Keratinocyte (primary cell): Measurements from ENCODE around the gene CTU1. TPM values are rescaled to one million over a fixed set of nuclear protein-coding genes. Genes with fewer than 3 reads are reported as not detected.

Experiments
- DNase-seq: peaks from one replicate; pipeline ENCODE4 v3.0.0-alpha.2; 2011; ENCODE audit warnings: low read depth, missing footprints, low spot score
- FAIRE-seq: peaks from 2 replicates; lab custom pipeline; 2011; peaks lifted over from hg19 to GRCh38; lab: Jason Lieb, UNC
- H2AFZ ChIP-seq: 2 replicates; pipeline ENCODE4 v1.6.0; 2012; ENCODE audit warnings: low read length, control low read depth, inconsistent platforms; ENCODE audit not compliant: control insufficient read depth
- H3K27ac ChIP-seq: 2 replicates; pipeline ENCODE4 v1.5.1; 2011; ENCODE audit warnings: low read length; ENCODE audit not compliant: control insufficient read depth, insufficient read depth
- H3K27me3 ChIP-seq: 3 replicates; pipeline ENCODE4 v1.6.0; 2011; ENCODE audit warnings: low read length; ENCODE audit not compliant: control insufficient read depth, insufficient read depth; ENCODE audit errors: extremely low read depth
- H3K36me3 ChIP-seq, 2 experiments: 2 replicates in 1 of 2; 3 replicates in 1 of 2; pipeline ENCODE4 v1.5.1; 2011; ENCODE audit warnings: low read length in 2 of 2, mild to moderate bottlenecking in 1 of 2; ENCODE audit not compliant: control insufficient read depth in 2 of 2, insufficient read depth in 2 of 2; ENCODE audit errors: extremely low read depth in 1 of 2
- H3K4me1 ChIP-seq: 3 replicates; pipeline ENCODE4 v1.5.1; 2011; ENCODE audit warnings: low read length; ENCODE audit not compliant: control insufficient read depth, insufficient read depth; ENCODE audit errors: extremely low read depth
- H3K4me2 ChIP-seq: 3 replicates; pipeline ENCODE4 v1.6.0; 2011; ENCODE audit warnings: low read depth, low read length; ENCODE audit not compliant: control insufficient read depth, insufficient read depth; ENCODE audit errors: extremely low read depth
- H3K4me3 ChIP-seq, 3 experiments: fragments of 200-600 bp in 1 of 3; sonication (generic) in 1 of 3; 2 replicates in 2 of 3; 3 replicates in 1 of 3; pipeline ENCODE4 v1.5.1; 2011 to 2016; ENCODE audit warnings: low read length in 3 of 3, mild to moderate bottlenecking in 3 of 3, control low read depth in 2 of 3, inconsistent platforms in 1 of 3, low read depth in 1 of 3, mixed read lengths in 1 of 3, mixed run types in 1 of 3, moderate library complexity in 1 of 3; ENCODE audit not compliant: control insufficient read depth in 2 of 3, insufficient read depth in 2 of 3; ENCODE audit errors: extremely low read depth in 1 of 3
- H3K79me2 ChIP-seq: 2 replicates; pipeline ENCODE4 v1.6.0; 2012; ENCODE audit warnings: low read length; ENCODE audit not compliant: control insufficient read depth, insufficient read depth
- H3K9ac ChIP-seq: 3 replicates; pipeline ENCODE4 v1.6.0; 2011; ENCODE audit warnings: low read length; ENCODE audit not compliant: control insufficient read depth, insufficient read depth; ENCODE audit errors: extremely low read depth
- H3K9me1 ChIP-seq: 3 replicates; pipeline ENCODE4 v1.6.0; 2011; ENCODE audit warnings: low read length; ENCODE audit not compliant: control insufficient read depth, insufficient read depth; ENCODE audit errors: extremely low read depth
- H3K9me3 ChIP-seq: 2 replicates; pipeline ENCODE4 v1.5.1; 2012; ENCODE audit warnings: low read depth, low read length; ENCODE audit not compliant: control insufficient read depth
- H4K20me1 ChIP-seq: 3 replicates; pipeline ENCODE4 v1.6.0; 2011; ENCODE audit warnings: low read length; ENCODE audit not compliant: control insufficient read depth, insufficient read depth; ENCODE audit errors: extremely low read depth
- CTCF ChIP-seq, 3 experiments: IDR thresholded peaks in 1 of 3; conservative IDR thresholded peaks in 1 of 3; optimal IDR thresholded peaks in 1 of 3; 2 replicates in 2 of 3; 3 replicates in 1 of 3; pipeline versions ENCODE3 to v1.5.1; 2011; ENCODE audit warnings: low read length in 3 of 3, mild to moderate bottlenecking in 3 of 3, moderate library complexity in 2 of 3, control low read depth in 1 of 3, inconsistent platforms in 1 of 3; ENCODE audit not compliant: insufficient read depth in 2 of 3; ENCODE audit errors: extremely low read depth in 1 of 3
- EZH2 ChIP-seq: IDR thresholded peaks from one replicate; pipeline ENCODE4 v1.6.1; 2012; ENCODE audit warnings: inconsistent platforms, mild to moderate bottlenecking, low read length, moderate library complexity
- dilution Hi-C: fragments of 300-500 bp; cut with MboI; formaldehyde crosslinking; loops from one replicate; pipeline ENCODE4 v1.7.0; 2020; ENCODE audit warnings: low sequenced_read_pairs; ENCODE audit not compliant: extremely low pct_ligation_motif_present
- polyA plus RNA-seq, 5 experiments: library from polyadenylated mRNA; depleted of rRNA in 3 of 5; stranded (reverse) in 3 of 5; stranded (forward) in 1 of 5; unstranded in 1 of 5; fragments of >200 nt; gene quantifications; 1 replicate in 1 of 5; 2 replicates in 3 of 5; 3 replicates in 1 of 5; pipeline versions ENCODE4 v1.2.1 to v1.2.3, GENCODE V29; 2011 to 2012; ENCODE audit warnings: missing spikeins in 2 of 5, low read depth in 1 of 5, low replicate concordance in 1 of 5

CTU1 gene
- polyA plus RNA-seq, 1 donor (not counting 4 experiments of a cell fraction or from before 2014, with no cell fraction given): 1.9 TPM

GRCh38 chr19:51070334-51071094, 37.7 kb downstream of the CTU1 start:
- H3K27me3 ChIP-seq: peaks cover 8% of the 10 kb centered on the region
- no peak overlapping the region for H3K9ac ChIP-seq
- H3K4me1 ChIP-seq: no peaks in the 10 kb centered on the region
- no peak overlapping the region for H3K27ac ChIP-seq
- H3K4me3 ChIP-seq: no peak overlapping the region
- H3K9me1 ChIP-seq: no peaks in the 10 kb centered on the region
- no peak overlapping the region for H2AFZ ChIP-seq
- H3K79me2 ChIP-seq: no peaks in the 10 kb centered on the region
- DNase-seq (no peak), FAIRE-seq (no peak)
- H3K36me3 ChIP-seq: no peaks in the 10 kb centered on the region
- H4K20me1 ChIP-seq: no peaks in the 10 kb centered on the region
- TF ChIP-seq EZH2 (no peak), CTCF (optimal IDR thresholded peaks at IDR 0.05 in 1 of 3, IDR thresholded peaks at IDR 0.05 in 1 of 3, conservative IDR thresholded peaks at IDR 0.05 in 1 of 3; ENCODE audit: extremely low read depth in 1 of 3, insufficient read depth in 2 of 3, low read length in 3 of 3) (no peak)
- dilution Hi-C loops: no loop called here
- no peak overlapping the region for H3K4me2 ChIP-seq
- no peaks in the 10 kb centered on the region for H3K9me3 ChIP-seq

DNA sequence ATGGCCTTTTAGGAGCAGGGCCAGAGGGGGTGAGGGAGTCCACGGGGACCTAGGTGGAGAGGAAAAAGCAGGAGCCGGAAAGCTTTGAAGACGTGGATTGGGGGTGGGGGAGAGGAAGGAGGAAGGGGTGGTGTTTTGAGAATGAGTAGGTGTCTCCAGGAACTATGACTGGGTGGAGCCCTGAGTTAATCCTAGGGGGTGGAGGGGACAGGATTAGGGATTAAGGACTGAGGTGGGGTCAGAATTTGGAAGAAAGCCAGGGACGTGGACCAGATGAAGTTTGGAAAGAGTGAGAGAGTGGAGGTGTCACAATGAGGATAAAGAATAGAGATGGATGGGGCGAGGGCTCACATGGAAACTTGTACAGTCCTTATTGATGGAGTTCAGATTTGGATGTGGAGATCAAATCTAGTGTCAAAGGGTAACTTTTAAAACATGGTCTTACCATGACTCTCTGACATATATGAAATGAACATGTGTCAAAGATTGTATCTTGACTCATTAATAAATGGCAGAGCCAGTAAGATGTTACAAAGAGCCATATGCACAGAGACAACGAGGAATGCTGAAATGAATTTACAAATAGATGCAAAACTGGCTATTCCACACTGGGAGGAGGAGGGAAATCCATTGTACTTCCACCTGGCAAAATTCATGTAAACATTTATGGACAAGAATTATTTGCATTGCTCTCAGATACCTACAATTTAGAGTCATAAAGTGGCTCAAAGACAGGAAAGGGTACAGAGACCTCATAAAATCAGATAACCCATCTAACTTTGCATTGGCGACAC, 41.6 kb downstream of the CTU1 start:
- Histone ChIP-seq H3K36me3 (no peaks in the 10 kb centered on the region), H4K20me1 (no peaks in the 10 kb centered on the region), H3K4me3 (no peak overlapping the region), H3K9me1 (no peaks in the 10 kb centered on the region), H3K4me2 (no peak overlapping the region), H3K27ac (no peak overlapping the region), H3K79me2 (no peaks in the 10 kb centered on the region), H3K9me3 (no peaks in the 10 kb centered on the region), H3K9ac (no peak overlapping the region), H3K4me1 (peaks cover 3% of the 10 kb centered on the region), H3K27me3 (peaks cover 18% of the 10 kb centered on the region), H2AFZ (no peak overlapping the region)
- dilution Hi-C loops: no loop called here
- DNase-seq: no peak
- no peak for FAIRE-seq
- TF ChIP-seq CTCF (optimal IDR thresholded peaks at IDR 0.05 in 1 of 3, IDR thresholded peaks at IDR 0.05 in 1 of 3, conservative IDR thresholded peaks at IDR 0.05 in 1 of 3; ENCODE audit: extremely low read depth in 1 of 3, insufficient read depth in 2 of 3, low read length in 3 of 3) (no peak), EZH2 (no peak)
